HG02973 (cell line): ENCODE results near the gene RAB1B.
"Not testable (repeated sequence)": the region's sequence is repeated elsewhere in the genome, so short reads cannot be mapped to it uniquely, and the experiment has no call there.

Source experiments
- ATAC-seq: cut with Tn5 transposase; IDR thresholded peaks from one replicate; pipeline ENCODE4 v1.9.1; 2021; ENCODE audit warnings: moderate library complexity; ENCODE audit not compliant: unreplicated experiment

Gene RAB1B

DNA sequence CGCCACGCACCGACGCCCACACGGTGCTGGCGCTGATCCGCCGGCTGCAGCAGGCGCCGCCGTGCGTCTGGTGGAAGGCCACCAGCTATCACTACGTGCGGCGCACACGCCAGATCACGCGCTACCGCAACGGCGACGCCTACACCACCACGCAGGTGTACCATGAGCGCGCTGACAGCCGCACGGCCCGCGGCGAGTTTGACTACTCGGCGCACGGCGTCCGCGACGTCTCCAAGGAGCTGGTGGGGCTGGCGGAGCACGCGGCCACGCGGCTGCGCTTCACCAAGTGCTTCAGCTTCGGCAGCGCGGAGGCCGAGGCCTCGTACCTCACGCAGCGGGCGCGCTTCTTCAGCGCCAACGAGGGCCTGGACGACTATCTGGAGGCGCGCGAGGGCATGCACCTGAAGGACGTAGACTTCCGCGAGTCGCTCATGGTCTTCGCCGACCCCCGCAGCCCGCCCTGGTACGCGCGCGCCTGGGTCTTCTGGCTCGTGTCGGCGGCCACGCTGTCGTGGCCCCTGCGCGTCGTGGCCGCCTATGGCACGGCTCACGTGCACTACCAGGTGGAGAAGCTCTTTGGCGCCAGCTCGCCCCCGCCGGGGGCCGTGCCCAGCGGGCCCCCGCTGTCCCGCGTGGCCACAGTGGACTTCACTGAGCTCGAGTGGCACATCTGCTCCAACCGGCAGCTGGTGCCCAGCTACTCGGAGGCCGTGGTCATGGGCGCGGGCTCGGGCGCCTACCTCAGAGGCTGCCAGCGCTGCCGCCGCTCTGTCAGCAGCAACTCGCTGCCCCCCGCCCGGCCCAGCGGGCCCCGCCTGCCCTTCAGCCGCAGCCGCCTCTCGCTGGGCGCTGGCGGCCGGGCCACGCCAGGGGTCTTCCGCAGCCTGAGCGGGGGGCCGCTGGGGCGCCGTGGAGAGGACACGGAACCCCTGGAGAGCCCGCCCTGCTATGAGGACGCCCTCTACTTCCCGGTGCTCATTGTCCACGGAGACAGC is 26.5 kb downstream of the RAB1B start:
- ATAC-seq: no peak

DNA sequence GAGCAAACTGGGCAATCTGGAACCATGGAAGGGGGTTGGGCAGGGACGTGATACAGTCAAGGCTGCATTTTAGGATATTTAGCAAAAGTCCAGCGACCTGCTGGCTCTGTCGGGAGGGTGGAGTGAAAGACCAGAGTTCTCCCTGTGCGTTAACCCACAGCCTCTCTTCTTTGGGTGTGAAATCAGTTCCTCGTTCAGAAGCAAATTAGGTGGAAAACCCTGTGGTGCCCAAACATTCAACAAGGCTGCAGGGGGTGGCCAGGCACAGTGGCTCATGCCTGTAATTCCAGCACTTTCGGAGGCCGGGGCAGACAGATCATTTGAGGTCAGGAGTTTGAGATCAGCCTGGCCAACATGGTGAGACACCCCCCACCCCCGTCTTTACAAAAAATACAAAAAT is 29.2 kb downstream of the RAB1B start:
- ATAC-seq: no peak

DNA sequence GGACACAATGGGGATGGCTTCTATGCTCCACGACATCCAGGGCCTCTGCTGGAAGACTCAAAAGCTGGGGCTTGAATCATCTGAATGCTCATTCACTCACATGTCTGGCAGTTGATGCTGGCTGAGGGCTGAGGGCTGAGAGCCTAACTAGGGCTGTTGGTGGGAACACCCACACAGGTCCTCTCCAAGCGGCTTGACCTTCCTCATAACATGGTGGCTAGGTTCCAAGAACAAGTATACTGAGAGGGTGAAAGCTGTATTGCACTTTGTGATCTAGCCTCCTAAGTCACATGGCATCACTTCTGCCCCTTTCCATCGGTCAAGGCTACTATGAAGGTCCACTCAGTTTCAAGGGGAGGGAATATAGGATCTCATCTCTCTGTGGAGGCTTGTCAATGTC is 30.7 kb downstream of the RAB1B start:
- no peak for ATAC-seq

DNA sequence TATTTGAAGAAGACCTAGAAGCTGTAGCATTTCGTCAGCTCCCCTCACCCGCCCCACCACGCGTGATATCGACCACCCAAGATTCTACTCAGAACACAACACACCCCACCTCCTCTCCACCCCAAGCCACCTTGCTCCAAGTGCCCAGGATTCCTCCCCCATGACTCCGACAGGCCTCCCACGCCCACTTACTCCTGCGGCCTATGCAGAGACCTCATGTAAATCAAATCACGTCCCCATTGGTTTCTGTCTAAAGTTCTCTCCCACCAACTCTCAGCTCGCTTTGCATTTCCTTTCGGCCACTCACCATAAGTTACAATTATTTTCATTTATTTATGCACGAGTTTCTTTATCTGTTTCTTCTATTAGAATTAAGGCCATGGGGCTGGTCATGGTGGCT is 34.2 kb downstream of the RAB1B start:
- ATAC-seq: no peak

DNA sequence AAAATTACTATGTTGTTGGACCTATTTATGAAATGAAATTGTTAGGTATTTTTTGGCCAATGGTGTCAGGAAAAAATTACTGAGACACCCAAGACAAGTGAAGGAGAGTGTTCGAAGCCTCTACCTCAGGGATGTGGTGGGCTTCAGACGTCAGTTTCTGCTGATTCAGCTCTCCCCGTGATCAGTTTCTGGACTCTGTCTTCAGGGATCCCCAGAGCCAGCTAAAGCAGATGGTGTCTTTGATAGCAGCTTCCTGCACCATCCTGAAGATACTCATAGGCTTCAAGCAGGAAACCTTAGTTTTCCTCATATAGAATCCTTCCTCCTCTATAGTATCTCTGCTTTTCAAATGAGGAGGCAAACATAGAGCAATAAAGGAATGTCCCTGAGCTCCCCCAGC is 41.0 kb downstream of the RAB1B start:
- ATAC-seq: no peak

DNA sequence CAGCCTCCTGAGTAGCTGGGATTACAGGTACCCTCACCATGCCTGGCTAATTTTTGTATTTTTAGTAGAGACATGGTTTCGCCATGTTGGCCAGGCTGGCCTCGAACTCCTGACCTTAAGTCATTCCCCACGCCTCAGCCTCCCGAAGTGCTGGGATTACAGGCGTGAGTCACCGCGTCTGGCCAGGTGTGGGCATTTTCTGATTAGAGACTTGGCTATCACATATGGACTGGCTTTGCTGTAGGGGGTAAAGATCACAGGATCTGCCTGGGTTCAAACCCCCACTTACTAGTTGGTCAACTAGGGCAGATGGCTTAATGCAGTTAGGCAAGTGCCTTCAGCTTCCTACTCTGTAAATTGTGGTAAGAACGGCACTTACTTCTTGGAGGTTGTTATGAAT is 41.9 kb downstream of the RAB1B start:
- no peak for ATAC-seq

DNA sequence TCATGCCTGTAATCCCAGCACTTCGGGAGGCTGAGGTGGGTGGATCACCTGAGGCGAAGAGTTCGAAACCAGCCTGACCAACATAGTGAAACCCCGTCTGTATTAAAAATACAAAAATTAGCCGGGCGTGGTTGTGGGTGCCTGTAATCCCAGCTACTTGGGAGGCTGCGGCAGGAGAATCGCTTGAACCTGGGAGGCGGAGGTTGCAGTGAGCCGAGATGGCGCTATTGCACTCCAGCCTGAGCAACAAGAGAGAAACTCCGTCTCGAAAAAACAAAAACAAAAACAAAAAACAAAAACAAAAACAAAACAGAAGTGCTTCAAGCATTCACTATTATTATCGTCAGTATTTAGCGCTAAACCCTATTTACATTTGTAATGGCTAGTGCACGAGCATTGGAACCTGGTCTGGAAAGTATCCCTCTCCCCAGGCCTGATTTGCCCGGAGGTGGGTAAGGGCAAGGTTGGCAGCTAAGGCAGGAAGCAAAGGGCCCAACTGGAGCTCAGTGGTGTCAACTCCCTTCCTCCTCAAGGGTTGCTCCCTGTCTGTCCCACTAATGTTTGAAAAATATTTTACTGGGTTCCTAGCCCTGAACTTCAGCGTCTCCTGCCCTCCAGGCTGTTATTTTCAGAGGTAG is 42.5 kb downstream of the RAB1B start:
- not testable (repeated sequence) for ATAC-seq

DNA sequence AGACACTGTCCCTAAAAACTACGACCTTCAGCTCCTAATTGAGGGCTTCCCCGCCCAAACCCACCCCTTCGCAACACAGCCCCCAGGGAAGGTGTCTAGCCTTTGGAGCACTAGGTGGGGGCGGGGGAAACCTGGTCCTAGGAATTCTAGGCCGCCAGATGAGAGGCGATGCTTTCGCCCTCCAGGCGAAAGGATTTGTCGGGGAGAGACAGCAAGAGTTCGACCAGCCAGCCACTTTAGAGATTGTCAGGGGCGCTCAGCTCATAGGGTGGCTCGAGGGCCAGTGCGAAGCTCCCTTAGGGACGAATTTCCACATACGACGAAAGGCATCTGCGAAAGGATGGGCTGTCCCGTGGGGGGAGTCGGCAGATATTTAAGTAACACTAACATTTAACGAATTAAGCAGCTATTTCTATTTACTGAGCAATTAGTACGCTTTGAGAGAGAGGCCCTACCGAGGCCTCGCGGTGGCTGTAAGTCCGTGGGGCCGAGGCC is 43.1 kb downstream of the RAB1B start:
- ATAC-seq: no peak

DNA sequence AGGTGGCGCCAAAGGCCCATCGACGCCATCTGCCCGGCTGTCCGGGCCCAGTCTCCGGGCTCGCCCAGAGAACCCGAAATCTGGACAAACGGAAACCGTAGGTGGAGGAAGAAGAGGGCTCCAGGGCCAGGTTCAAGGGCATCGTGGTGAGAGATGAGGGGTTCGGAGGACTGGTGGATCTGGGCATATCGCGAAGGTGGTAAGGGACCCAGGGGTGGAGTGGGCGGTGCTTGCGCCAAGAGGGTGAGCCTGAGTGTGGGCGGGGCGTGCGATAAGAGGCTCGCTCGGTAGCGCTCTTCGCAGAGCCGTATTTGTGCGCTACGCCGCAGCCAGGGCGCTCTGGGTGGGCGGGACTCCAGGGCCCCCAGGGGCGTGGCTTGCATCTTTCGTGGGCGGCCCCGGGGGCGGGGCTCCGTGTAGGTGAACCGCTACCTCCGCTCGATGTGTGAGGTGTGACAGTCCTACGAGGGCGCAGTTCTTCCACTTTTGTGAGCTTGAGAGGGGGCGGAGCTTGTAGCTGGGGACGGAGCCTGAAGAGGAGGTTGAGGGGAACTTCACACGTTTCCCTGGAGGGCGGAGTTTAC is 43.6 kb downstream of the RAB1B start:
- ATAC-seq: peak; percentile 65

DNA sequence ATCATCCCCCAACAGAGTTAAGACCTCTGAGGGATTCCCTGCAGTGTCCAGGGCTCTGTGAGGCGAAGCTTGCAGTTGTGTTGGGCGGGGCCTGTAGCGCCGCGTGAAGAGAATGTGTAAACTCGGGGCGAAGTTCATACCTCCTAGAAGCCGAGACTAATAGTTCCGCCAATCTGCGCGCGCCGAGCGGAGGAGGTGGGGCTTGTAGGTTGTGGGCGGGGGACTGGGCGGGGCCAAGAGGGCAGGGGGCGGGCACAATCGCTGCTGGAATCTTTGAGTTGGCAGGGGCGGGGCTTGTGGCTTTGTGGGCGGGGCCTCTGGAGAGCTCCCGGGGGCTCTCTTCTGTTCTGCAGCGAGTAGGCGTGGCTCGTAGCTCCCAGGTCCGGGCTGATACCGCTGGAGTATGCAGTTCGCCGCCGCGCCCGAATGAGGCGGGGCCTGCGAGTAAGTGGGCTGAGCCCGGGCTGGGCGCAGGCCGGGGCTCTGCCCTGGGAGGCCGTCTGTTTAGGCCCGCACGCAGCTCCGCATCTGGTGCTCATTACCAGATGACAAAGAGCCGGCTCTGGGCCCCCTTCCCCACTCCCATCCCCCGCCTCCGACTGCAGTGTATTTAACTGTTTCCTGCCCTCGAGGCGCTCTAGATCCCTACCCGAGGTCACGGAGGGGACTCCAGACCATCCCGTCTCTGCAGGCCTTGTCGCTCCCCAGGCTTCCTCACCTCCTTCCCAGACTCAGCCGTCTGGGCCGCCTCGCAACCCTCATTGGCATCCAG is 44.3 kb downstream of the RAB1B start:
- ATAC-seq: peak; percentile 52

DNA sequence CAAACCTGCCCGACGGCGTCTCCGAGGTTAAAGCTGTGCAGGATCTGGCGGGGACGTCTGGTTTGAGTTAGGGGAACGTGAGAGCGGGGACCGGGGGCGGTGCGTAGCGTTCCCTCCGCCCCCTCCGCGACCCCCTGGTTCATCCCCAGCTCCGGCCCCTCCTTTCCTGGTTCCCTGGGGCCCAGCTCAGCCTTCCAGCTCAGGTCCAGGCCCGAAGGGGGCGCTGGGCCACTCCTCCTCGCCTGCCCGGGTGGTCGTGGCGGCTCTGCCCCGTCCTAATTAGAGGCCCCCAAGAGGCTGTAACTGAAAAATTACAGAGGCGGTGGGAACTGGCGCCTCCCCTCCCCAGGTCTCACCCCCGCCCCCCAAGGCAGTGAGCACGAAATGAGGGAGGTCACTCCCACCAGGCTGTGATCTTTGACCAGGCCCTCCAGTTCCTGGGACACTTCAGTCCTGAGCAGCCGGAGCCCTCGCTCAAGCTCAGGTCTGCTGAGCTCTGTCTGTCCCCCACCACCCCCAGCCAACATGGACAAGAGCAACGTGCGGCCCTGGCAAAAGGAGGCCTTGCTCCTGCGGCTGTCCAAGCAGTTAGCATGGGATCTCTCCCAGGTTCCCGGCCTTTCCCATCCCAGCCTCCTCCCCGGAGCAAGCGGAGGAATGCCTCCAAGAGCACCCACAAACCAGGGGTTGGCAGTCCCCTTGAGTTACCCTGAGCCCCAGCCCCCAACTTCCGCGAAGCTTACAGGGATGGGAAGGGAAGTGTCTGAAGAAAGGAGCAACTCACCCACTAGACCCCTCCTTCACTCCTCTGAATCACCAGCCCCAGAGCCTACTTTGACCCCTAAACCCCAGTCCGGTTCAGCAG is 45.1 kb downstream of the RAB1B start:
- ATAC-seq: no peak

DNA sequence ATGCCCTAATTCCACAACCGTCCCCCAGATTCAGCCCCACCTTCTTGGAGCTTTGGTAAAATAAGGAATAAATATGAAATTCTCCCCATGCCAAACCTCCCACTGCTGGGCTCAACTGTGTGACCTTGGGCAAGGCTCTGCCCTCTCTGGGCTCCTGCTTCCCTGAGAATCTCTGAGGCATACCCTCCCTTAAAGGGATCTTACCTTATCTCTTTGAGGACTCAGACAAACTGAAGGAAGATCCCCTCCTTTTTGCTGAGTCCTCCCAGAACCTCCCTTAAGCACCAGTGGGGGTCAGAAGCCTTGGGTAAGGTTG is 45.7 kb downstream of the RAB1B start:
- ATAC-seq: no peak

DNA sequence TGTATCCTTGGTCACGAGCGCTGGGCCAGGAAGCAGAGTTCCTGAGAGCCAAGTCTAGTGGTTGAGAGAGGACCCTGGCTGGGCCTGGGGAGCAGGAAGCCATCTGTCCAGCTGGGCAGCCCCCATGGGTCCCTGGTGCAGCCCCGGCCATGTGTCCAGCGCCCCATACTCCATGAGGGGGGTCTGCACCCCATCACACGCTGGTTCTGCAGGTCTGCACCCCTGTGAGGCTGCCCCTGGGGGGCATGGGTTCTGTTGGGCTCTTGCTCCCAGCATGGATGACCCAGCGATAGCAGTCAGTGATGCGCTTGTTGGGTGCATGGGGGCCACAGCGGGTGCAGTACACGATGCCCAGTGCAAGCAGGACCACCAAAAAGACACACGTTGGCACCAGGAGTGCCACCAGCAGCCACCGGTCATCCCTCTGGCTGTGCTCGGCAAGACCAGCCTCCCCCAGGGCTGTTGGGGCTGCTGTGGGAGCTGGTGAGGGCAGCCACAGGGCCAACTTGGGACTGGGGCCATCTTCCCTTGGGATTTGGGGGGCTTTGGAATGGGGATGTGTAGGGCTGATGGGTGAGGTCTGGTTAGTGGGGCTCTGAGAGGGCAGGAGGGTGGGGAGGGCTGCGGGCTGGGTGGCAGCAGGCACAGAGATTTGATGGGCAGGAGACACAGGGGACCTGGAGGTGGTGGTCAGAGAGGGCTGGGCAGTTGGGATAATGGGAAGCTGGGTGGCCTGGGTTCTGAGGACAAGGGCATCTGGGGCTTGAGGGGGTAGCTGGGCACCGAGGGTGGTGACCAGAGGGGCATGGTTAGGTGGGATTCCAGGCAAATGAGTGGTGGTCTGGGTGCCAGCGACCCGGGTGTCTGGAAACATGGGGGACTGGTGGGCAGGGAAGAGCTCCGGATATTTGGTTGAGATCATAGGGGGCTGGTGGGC is 46.4 kb downstream of the RAB1B start:
- ATAC-seq: no peak

DNA sequence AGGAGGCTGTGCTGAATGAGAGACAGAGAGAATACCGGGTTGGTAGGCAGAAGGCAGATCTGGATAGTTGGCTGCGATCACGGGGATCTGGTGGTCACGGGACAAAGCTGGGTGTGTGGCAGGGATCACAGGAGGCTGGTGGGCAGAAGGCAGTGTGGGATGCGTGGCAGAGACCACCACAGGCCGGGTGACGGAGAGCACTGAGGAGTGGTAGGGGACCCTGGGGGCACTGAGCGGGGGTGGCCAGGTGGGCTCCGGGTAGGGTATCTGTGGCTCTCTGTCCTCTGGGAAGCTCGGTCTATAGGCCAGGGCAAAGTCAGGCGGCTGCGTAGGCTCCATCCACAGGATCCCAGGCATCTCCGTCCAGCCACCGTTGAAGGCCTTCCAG is 47.1 kb downstream of the RAB1B start:
- no peak for ATAC-seq

DNA sequence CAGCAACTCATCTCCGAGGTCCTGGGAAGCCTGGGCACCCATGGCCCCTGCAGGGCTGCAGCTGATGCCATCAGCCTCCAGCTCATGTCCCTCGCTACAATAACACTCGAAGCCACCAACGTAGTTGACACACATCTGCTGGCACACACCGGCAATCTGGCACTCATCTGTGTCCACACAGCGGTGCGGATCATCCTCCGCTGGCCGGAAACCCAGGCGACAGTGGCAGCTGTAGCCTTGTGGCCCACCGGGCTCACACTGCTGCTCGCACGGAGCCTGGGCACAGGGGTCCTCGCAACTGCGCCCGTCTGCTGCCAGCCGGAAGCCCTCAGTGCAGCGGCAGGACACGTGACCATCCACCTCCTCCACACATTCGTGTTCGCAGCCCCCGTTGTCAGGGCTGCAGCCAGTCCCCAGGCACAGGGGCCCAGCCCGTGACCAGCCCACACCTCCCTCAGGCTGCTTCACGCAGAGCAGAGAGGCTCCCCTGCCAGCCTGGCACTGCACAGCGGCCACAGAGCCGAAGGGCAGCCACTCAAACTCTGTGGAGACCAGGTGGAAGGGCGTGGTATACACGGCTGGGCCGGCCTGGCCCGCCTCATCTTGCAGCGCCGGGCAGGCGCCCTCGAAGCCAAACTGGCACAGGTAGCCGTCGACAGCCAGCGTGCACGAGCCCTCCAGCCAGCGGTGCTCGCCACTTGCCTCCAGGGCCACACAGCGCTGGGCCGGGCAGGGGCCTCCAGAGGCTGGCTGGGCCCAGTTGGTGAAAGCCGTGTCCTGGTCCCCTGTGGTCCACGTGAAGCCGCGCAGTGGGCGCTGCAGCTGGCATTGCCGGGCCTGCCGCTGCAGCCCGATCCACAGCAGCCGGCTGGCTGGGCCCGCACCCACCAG is 47.7 kb downstream of the RAB1B start:
- ATAC-seq: no peak

DNA sequence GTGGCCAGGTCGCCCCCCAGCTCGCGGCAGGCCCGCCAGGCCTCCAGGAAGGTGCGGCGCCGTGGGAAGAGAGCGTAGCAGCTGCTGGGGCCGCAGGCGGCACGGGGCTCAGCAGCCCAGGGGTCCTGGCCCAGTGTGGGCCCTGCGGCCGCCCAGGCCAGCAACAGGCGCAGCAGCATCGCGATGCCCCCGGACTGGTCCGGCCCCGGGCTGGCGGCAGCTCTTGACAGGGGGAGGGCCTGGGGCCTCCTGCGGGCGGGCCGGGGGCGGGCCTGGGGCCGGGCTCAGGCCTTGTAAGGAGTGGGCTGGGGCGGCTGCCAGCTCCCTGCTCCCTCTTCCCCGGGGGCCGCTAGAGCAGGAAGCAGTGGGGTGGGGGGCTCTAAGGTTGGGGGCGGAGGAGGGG is 48.4 kb downstream of the RAB1B start, which contains the start of gene CD248:
TSS of gene CD248 (minus strand) at position 196 of the 403 bp plus-strand sequence. CDS start at position 179, 17 bp downstream.
- ATAC-seq: no peak

DNA sequence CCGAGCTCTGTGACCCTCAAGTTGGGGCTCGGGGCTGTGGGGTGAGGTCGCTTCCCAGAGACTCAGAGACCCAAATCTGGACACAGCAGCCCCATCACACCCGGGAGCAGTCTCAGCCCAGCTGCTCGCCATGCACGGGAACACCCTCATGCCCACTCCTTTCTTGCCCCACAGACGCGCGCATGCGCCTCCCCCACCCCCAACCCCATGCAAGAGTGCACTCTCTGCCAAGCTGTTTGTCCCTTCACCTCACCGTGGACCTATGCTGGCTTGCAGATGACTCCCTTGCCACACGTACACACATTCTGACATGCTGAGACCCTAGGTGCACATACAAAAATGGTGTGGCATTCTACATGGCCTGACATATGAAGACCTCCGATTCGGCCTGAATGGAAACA is 48.9 kb downstream of the RAB1B start:
- no peak for ATAC-seq
